H4 (cell line): ENCODE data around the gene FAM163A. TPM values are rescaled to one million over a fixed set of nuclear protein-coding genes. Genes with fewer than 3 reads are reported as not detected.

Experiments
- DNase-seq: peaks from one replicate; pipeline ENCODE4 v3.0.0-alpha.2; 2015; ENCODE audit warnings: low spot score
- total RNA-seq: library from RNA; depleted of rRNA; stranded (reverse); fragments of >200 nt; shearing (Covaris generic); gene quantifications from 2 replicates; pipeline ENCODE4 v1.2.3, GENCODE V29; 2014

The FAM163A gene
- total RNA-seq, 1 experiment from 2014 or later = not detected

DNA sequence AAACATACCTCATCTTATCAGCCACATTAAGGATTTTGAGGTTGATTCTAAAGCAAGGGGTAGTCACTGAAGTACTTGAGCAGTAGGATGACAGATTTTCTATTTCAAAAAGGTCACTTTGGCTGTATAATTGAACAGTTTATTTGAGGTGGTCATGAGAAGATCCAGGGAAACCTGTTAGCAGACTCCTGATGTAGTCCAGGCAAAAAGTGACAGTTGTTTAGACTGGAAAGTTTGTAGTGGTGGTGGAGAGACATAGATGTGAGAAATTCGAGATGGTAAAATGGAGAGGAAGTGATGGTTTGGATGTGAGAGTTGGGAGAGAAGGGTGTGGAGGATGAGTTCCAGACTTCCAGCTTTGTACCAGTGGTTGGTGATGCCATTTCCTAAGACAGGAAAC, 7.5 kb downstream of the FAM163A start:
- no peak for DNase-seq

DNA sequence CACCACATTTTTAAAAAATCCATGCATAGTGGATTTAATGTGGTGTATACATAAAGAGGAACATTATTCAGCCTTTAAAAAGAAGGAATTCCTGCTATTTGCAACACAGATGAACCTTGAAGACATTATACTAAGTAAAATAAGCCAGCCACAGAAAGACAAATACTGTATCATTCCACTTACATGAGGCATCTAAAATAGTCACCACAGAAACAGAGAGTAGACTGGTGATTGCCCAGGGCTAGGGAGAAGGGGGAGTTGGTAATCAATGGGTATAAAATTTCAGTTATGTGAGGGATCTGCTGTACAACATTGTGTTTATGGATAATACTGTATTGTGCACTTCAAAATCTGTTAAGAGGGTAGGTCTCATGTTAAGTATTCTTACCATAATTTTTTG, 10.0 kb downstream of the FAM163A start:
- no peak for DNase-seq

DNA sequence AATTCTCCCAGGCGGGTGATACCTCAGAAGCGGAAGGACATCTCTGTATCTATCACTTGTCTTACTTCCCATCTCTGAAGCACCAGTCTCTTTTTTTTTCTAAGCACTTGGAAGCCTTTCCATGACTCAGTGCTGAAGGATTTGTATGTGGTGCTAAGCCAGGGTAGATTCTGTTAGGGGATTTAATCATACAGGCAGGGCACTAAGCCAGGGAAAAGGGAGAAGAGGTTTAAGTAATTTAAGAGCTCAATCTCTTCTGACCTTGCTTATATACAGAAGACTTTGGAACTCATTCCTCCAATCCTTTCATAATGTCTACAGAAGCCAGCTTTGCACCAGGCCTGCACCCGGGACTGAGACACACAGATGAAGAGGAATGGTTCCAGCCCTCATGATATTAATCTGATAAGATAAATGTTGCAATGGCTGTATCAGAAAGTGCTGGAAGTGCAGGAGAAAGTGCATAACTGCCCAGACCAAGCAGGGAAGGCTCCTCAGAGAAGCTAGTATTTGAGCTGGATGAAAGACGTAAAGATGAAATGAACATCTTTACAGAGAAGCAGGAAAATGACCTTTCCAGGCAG, 11.0 kb downstream of the FAM163A start:
- DNase-seq = peak; percentile 47

- DNase-seq = no peak
These were observed 14.8 kb downstream of the FAM163A start for GRCh38 chr1:179757933-179758332.

GRCh38 chr1:179760521-179760920, 17.4 kb downstream of the FAM163A start:
- no peak for DNase-seq

- no peak for DNase-seq
These were observed 18.2 kb downstream of the FAM163A start for GRCh38 chr1:179761296-179761695.

GRCh38 chr1:179761846-179762640, 19.0 kb downstream of the FAM163A start:
- DNase-seq = no peak

- no peak for DNase-seq
These were observed 24.1 kb downstream of the FAM163A start for GRCh38 chr1:179767177-179767581.

GRCh38 chr1:179767996-179768395, 24.9 kb downstream of the FAM163A start:
- no peak for DNase-seq

DNA sequence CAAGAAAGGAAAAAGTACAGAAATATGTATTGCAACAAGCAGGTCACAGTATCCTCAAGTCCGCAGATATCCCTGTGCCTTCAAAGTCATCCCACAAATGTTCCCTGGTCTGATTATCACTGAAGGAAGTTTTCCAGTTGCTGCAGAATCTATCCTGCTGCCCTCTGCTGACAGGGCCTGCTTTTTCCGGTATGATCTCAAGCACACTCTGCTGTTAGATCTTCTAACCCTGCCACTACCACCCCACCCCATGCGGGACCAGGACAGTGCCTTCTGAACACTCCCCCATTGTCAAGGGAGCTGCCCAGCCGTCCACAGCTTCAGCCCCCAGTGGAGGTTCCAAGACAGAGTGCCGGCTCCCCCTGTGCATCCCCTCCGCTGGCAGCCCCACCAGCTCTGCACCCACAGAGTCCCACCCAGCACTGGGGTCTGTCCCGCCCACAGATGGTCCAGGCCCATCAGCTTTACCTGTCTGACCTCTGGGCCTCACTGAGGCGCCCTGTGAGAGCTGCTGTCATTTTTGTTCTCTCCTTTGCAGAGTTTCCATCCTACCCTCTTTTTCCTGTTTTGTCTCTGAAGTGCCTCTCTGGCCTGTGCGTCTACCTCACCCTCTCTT, 27.9 kb downstream of the FAM163A start:
- no peak for DNase-seq

DNA sequence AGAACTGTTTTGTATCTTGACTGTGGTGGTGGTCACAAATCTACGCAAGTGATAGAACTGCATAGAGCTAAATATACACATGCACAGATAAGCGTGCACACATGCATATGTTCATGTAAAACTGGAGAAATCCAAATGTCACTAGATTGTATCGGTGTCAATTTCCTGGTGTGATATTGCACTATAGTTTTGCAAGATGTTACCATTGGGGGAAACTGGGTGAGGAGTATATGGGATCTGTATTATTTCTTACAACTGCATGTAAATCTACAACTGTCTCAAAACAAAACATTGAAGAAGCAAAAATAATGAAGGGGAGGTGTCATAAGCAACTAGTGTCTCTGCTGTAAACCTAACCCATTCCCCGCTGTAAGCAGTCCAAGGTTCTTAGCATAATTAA, 30.2 kb downstream of the FAM163A start:
- DNase-seq = no peak

DNA sequence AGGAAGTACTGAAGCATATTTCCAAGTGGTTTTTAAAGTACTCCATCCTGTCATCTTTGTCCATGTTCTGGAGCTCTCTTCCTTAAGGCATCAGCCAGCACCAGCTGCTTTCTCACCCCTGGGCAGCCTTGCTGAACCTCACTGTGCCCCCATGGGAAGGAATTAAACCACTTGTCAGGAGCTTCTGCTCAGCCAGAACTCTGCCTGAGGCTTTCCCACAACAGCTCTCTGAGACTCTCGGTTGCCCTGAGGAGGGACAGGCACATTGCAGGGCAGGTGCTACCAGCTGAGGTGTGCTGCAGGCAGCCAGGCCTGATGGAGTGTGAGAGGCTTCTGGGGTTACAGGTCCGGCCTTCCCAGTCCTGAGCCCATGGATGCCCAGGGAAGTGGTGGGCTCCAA, 30.9 kb downstream of the FAM163A start:
- no peak for DNase-seq

DNA sequence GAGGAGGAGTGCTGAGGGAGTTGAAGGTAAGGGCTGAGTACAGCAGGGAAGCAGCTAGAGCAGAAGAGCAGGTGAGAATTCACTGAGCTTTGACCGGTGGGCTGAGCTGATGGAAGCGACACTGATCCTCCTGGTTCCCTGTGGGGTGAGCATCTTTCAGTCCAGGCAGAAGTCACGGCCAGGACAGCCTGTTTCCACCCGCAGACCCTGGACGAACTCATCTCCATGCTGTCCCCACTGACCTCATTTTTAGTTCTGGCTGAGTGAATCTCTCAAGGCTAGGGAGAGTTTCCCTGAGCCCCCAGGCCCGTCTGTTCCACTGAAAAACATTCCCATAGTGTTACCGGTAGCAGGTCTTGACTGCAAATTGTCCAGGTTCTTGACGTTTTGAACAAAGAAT, 31.5 kb downstream of the FAM163A start:
- DNase-seq = no peak

DNA sequence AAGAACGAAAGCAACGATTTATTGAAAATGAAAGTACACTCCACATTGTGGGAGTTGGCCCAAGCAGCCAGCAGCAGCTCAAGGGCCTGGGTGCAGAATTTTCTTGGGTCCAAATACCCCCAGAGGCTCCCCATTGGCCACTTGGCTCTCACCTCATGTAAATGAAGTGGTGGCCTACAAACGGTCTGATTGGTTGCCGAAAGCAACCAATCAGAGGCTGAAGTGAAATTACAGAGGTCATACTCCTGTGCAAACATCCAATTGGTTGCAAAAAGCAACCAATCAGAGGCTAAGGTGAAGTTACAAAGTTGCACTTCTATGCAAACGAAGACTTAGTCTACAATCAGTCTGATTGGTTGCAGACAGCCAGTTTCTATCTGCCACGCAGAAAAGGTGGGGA, 31.9 kb downstream of the FAM163A start:
- DNase-seq = no peak

GRCh38 chr1:179776831-179777230, 33.7 kb downstream of the FAM163A start:
- DNase-seq = no peak

GRCh38 chr1:179777731-179778130, 34.6 kb downstream of the FAM163A start:
- DNase-seq = no peak

GRCh38 chr1:179779645-179780272, 36.7 kb downstream of the FAM163A start:
- peak; percentile 38 for DNase-seq

GRCh38 chr1:179781962-179782361, 38.9 kb downstream of the FAM163A start:
- no peak for DNase-seq

DNA sequence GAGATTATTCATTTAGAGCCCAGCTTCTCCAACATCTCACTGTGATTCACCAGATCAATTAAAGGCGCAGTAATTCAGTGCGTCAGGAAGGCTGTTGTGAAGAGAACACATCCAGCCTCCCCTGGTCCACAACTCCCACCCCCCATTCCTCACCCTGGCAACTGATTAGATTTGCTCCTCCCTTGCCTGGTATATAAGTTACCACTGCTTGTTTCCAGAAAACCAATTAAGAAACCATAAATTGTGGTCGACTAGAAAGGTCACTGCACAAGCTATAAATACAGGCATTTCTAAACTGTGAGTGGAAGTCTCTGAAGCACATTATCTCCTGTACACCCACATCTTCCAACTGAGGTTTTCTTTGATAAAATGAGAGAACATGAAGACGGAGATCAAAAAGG, 41.9 kb downstream of the FAM163A start:
- DNase-seq = no peak

GRCh38 chr1:179785728-179786127, 42.6 kb downstream of the FAM163A start:
- DNase-seq = no peak

- DNase-seq = no peak
These were observed 44.0 kb downstream of the FAM163A start for GRCh38 chr1:179786815-179787685.

GRCh38 chr1:179788259-179788658, 45.2 kb downstream of the FAM163A start:
- no peak for DNase-seq
